Gastroesophageal sphincter (tissue), 3 donors: Measurements from ENCODE around the gene OR2S2.

ENCODE experiments used
- CTCF ChIP-seq, 4 experiments: fragments of 200-600 bp in 2 of 4; fragments of 450-650 bp in 2 of 4; sonication (generic) in 1 of 4; IDR thresholded peaks; one replicate each; pipeline ENCODE4 v1.5.1; 2017 to 2019; ENCODE audit warnings: antibody characterized with exemption in 4 of 4, mild to moderate bottlenecking in 2 of 4, moderate library complexity in 2 of 4
- EP300 ChIP-seq: sonication (generic); formaldehyde crosslinking; IDR thresholded peaks from one replicate; pipeline ENCODE4 v1.6.1; 2017; ENCODE audit warnings: antibody characterized with exemption, mild to moderate bottlenecking
- POLR2A ChIP-seq, 2 donors: fragments of 450-650 bp; IDR thresholded peaks; one replicate each; pipeline ENCODE4 v1.6.1; 2017; ENCODE audit warnings: antibody characterized with exemption in 2 of 2, mild to moderate bottlenecking in 2 of 2, moderate library complexity in 1 of 2
- POLR2AphosphoS5 ChIP-seq: sonication (generic); formaldehyde crosslinking; IDR thresholded peaks from one replicate; pipeline ENCODE4 v1.6.1; 2017; ENCODE audit warnings: antibody characterized with exemption

- no peak for TF ChIP-seq CTCF (IDR thresholded peaks at IDR 0.05)
- no peak for TF ChIP-seq POLR2AphosphoS5
- no peak for TF ChIP-seq POLR2A (IDR thresholded peaks at IDR 0.05)
- TF ChIP-seq EP300 = no peak
These were observed 48.8 kb upstream of the OR2S2 start for GRCh38 chr9:36006549-36007315.
